HepG2 (cell line): ENCODE results near the gene ACOT4. TPM values are rescaled to one million over a fixed set of nuclear protein-coding genes. Genes with fewer than 3 reads are reported as not detected.
A peak's percentile ranks its signal among the peaks of the same experiment; 100 is the strongest.
"Not testable (repeated sequence)": the region's sequence is repeated elsewhere in the genome, so short reads cannot be mapped to it uniquely, and the experiment has no call there.

ENCODE experiments used
- ATAC-seq: fragments of 200-7000 bp; cut with Tn5 transposase; 3 replicates; pipeline ENCODE4 v1.9.1; 2020; ENCODE audit warnings: mild to moderate bottlenecking, moderate library complexity
- BruUV-seq: library from RNA; stranded (reverse); fragments of 400-500 nt; replicated peaks from 2 replicates; lab custom pipeline; 2021; lab: Mats Ljungman, UMichigan
- CTCF ChIA-PET: fragments of 300-600 bp; formaldehyde crosslinking; extraction: SDS; loops from one replicate; lab custom pipeline; 2021; ENCODE audit warnings: low total read pairs, inconsistent platforms, low intra/inter-chr PET ratio; lab: Yijun Ruan, JAX
- POLR2A ChIA-PET: fragments of 350-600 bp; sonication (Branson Sonifier 250); formaldehyde crosslinking; loops from one replicate; lab custom pipeline; 2020; ENCODE audit warnings: antibody characterized with exemption, inconsistent platforms; lab: Yijun Ruan, JAX
- DNase-seq: peaks from one replicate; pipeline ENCODE4 v3.0.0-alpha.2; 2015; ENCODE audit warnings: low spot score
- FAIRE-seq: peaks from 3 replicates; lab custom pipeline; 2011; peaks lifted over from hg19 to GRCh38; lab: Jason Lieb, UNC
- H2AFZ ChIP-seq: one replicate; pipeline ENCODE4 v1.6.1; 2011; ENCODE audit warnings: low read length, inconsistent platforms
- H3K27ac ChIP-seq: fragments of 300-600 bp; 3 replicates; pipeline ENCODE4 v1.8.0; 2011; ENCODE audit warnings: mixed run types, mild to moderate bottlenecking, mixed read lengths, low read length, inconsistent platforms; ENCODE audit not compliant: insufficient read depth; ENCODE audit errors: extremely low read length
- H3K27me3 ChIP-seq, 2 experiments: fragments of 200-600 bp in 1 of 2; 2 replicates in 1 of 2; 3 replicates in 1 of 2; pipeline versions ENCODE4 v1.6.0 to v1.8.0; 2011; ENCODE audit warnings: low read length in 2 of 2, mild to moderate bottlenecking in 2 of 2, moderate library complexity in 2 of 2, inconsistent platforms in 1 of 2; ENCODE audit not compliant: insufficient read depth in 2 of 2, control insufficient read depth in 1 of 2
- H3K36me3 ChIP-seq, 2 experiments: fragments of 200-600 bp in 1 of 2; replicated peaks in 1 of 2; 2 replicates in 1 of 2; 3 replicates in 1 of 2; pipeline versions ENCODE4 v1.5.1 to v1.8.0; 2011; ENCODE audit warnings: low read length in 2 of 2, inconsistent platforms in 1 of 2; ENCODE audit not compliant: insufficient read depth in 2 of 2, control insufficient read depth in 1 of 2
- H3K4me1 ChIP-seq: 2 replicates; pipeline ENCODE4 v1.5.1; 2012; ENCODE audit warnings: low read length, inconsistent platforms; ENCODE audit not compliant: insufficient read depth
- H3K4me2 ChIP-seq: 2 replicates; pipeline ENCODE4 v1.6.0; 2011; ENCODE audit warnings: low read depth, low read length, inconsistent platforms
- H3K4me3 ChIP-seq, 3 experiments: fragments of 200-600 bp in 1 of 3; sonication (generic), shearing (Covaris generic) in 1 of 3; replicated peaks in 1 of 3; 2 replicates each; pipeline ENCODE4 v1.5.1; 2011 to 2016; ENCODE audit warnings: low read length in 3 of 3, inconsistent platforms in 2 of 3, low read depth in 2 of 3, mild to moderate bottlenecking in 2 of 3, control low read depth in 1 of 3, mixed read lengths in 1 of 3; ENCODE audit not compliant: insufficient read depth in 1 of 3
- H3K79me2 ChIP-seq: one replicate; pipeline ENCODE4 v1.6.1; 2011; ENCODE audit warnings: low read length, inconsistent platforms; ENCODE audit not compliant: insufficient read depth
- H3K9ac ChIP-seq: 2 replicates; pipeline ENCODE4 v1.6.0; 2011; ENCODE audit warnings: mild to moderate bottlenecking, low read depth, low read length, inconsistent platforms; ENCODE audit not compliant: insufficient read depth
- H3K9me3 ChIP-seq: 2 replicates; pipeline ENCODE4 v1.5.1; 2012; ENCODE audit warnings: mild to moderate bottlenecking, low read length
- H4K20me1 ChIP-seq: 2 replicates; pipeline ENCODE4 v1.6.0; 2011; ENCODE audit warnings: inconsistent platforms, mild to moderate bottlenecking, low read length, moderate library complexity; ENCODE audit not compliant: insufficient read depth
- WGBS: methylation state at CpG from one replicate; pipeline ENCODE4 v1.1.6; 2017; ENCODE audit warnings: low lambda C conversion rate; 5-methylcytosine and 5-hydroxymethylcytosine counted together
- in situ Hi-C: cut with HindIII; loops from 2 replicates; pipeline ENCODE4 v1.10.0; 2017; ENCODE audit warnings: low pct_unique_long_range_greater_than_20kb; ENCODE audit not compliant: extremely low pct_ligation_motif_present
- intact Hi-C: fragments of 100-400 bp; cut with micrococcal nuclease; formaldehyde crosslinking; loops from one replicate; pipeline ENCODE4 v1.10.0; 2022; ENCODE audit not compliant: unreplicated experiment
- polyA plus RNA-seq, 8 experiments: library from polyadenylated mRNA; depleted of rRNA in 3 of 8; stranded (reverse) in 7 of 8; unstranded in 1 of 8; fragments of >200 nt; fragmentation: Illumina TruSeq in 4 of 8; extraction: Trizol in 4 of 8; gene quantifications; 2 replicates each; pipeline versions ENCODE4 v1.2.1 to v1.2.3, GENCODE V29; 2011 to 2016; ENCODE audit warnings: low read depth in 4 of 8, missing spikeins in 1 of 8, mixed read lengths in 1 of 8; ENCODE audit not compliant: insufficient read depth in 1 of 8
- total RNA-seq, 5 experiments: library from RNA; depleted of rRNA; stranded (reverse); fragments of >200 nt; fragmentation: Illumina TruSeq; extraction: Trizol; gene quantifications; 2 replicates each; pipeline ENCODE4 v1.2.3, GENCODE V29; 2016; ENCODE audit warnings: low read depth in 1 of 5
- TF ChIP-seq, protein P1 (sequence below): sonication (generic); formaldehyde crosslinking; IDR thresholded peaks from 2 replicates; pipeline ENCODE4 v1.4.0; 2020; ENCODE audit warnings: missing genetic modification reagents

The ACOT4 gene
- total and polyA plus RNA-seq, 2 of the 13 experiments (the other 11 are each of a cell fraction or from before 2014, with no cell fraction given) = 0.04 to 0.05 TPM

DNA sequence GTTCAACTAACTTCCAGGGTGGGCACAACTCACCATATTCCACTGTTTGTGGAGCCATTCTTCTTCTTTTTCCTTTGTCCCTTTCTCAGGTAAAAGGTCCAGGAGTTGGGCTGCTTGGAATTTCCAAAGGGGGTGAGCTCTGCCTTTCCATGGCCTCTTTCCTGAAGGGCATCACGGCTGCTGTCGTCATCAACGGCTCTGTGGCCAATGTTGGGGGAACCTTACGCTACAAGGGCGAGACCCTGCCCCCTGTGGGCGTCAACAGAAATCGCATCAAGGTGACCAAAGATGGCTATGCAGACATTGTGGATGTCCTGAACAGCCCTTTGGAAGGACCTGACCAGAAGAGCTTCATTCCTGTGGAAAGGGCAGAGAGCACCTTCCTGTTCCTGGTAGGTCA lies 48.7 kb upstream of the ACOT4 start:
- POLR2A ChIA-PET, H4K20me1 ChIP-seq, DNase-seq, BruUV-seq, H3K36me3 ChIP-seq, H2AFZ ChIP-seq, H3K27me3 ChIP-seq, H3K9me3 ChIP-seq, intact Hi-C loops: not testable (repeated sequence)
- ATAC-seq (peak; percentile 13; the same call in 1 of the 3 replicates), FAIRE-seq (peak; percentile 80)
- 93% methylated on average over 7 of the region's 7 CpGs for WGBS
- TF ChIP-seq, protein P1, sequence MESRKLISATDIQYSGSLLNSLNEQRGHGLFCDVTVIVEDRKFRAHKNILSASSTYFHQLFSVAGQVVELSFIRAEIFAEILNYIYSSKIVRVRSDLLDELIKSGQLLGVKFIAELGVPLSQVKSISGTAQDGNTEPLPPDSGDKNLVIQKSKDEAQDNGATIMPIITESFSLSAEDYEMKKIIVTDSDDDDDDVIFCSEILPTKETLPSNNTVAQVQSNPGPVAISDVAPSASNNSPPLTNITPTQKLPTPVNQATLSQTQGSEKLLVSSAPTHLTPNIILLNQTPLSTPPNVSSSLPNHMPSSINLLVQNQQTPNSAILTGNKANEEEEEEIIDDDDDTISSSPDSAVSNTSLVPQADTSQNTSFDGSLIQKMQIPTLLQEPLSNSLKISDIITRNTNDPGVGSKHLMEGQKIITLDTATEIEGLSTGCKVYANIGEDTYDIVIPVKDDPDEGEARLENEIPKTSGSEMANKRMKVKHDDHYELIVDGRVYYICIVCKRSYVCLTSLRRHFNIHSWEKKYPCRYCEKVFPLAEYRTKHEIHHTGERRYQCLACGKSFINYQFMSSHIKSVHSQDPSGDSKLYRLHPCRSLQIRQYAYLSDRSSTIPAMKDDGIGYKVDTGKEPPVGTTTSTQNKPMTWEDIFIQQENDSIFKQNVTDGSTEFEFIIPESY (CRISPR knock-in tag) = peak; percentile 63; the same call in 1 of the 2 replicates
- TF ChIP-seq, all 625 proteins: peak for 1; not testable (repeated sequence) for 624
- H3K4me3 ChIP-seq, in situ Hi-C loops, H3K4me2 ChIP-seq, H3K9ac ChIP-seq, H3K27ac ChIP-seq, H3K4me1 ChIP-seq, H3K79me2 ChIP-seq, CTCF ChIA-PET: not testable (repeated sequence)

- DNase-seq, H3K4me3 ChIP-seq, H2AFZ ChIP-seq, intact Hi-C loops, H3K9ac ChIP-seq, H3K27ac ChIP-seq, ATAC-seq, in situ Hi-C loops, H4K20me1 ChIP-seq, H3K36me3 ChIP-seq, H3K9me3 ChIP-seq, H3K27me3 ChIP-seq, H3K4me2 ChIP-seq, POLR2A ChIA-PET, CTCF ChIA-PET, BruUV-seq, FAIRE-seq, H3K4me1 ChIP-seq, H3K79me2 ChIP-seq: not testable (repeated sequence)
- 86% methylated on average over 1 of the region's 1 CpG for WGBS
Measured at GRCh38 chr14:73545353-73545752, 46.3 kb upstream of the ACOT4 start.
